GM12872 (cell line): ENCODE measurements around the gene EXOC3L4.

Experiments
- CTCF ChIP-seq: IDR thresholded peaks from 3 replicates; pipeline ENCODE4 v1.5.1; 2011; ENCODE audit warnings: low read depth, mild to moderate bottlenecking, low read length, moderate library complexity; ENCODE audit not compliant: insufficient read depth

The EXOC3L4 gene

GRCh38 chr14:103089386-103090335, 4.9 kb upstream of the EXOC3L4 start:
- TF ChIP-seq CTCF, result no peak

- TF ChIP-seq CTCF, result no peak
Observed at GRCh38 chr14:103090481-103091020, 4.0 kb upstream of the EXOC3L4 start.

- peak; percentile 62 for TF ChIP-seq CTCF
Observed at GRCh38 chr14:103091041-103091882, 3.3 kb upstream of the EXOC3L4 start.

- no peak for TF ChIP-seq CTCF
Observed at GRCh38 chr14:103091883-103092222, 2.7 kb upstream of the EXOC3L4 start.

- TF ChIP-seq CTCF, result no peak
Observed at GRCh38 chr14:103093856-103094405, 594 bp upstream of the EXOC3L4 start.

GRCh38 chr14:103095210-103095778, 769 bp downstream of the EXOC3L4 start:
- TF ChIP-seq CTCF, result no peak

- no peak for TF ChIP-seq CTCF
Observed at GRCh38 chr14:103096387-103096786, 1.9 kb downstream of the EXOC3L4 start.
